OCI-M2 (cell line): ENCODE data around the gene GPRIN3.

Experiments
- DNase-seq: peaks from one replicate; lab custom pipeline; 2025; ENCODE audit not compliant: unreplicated experiment; lab: John Stamatoyannopoulos, UW

The GPRIN3 gene

GRCh38 chr4:89294573-89295269, 12.9 kb downstream of the GPRIN3 start:
- DNase-seq, result no peak

GRCh38 chr4:89293299-89293698, 14.3 kb downstream of the GPRIN3 start:
- DNase-seq, result no peak

GRCh38 chr4:89290727-89291516, 16.7 kb downstream of the GPRIN3 start:
- no peak for DNase-seq

- DNase-seq, result no peak
Observed at GRCh38 chr4:89289312-89289711, 18.3 kb downstream of the GPRIN3 start.

GRCh38 chr4:89288430-89288829, 19.2 kb downstream of the GPRIN3 start:
- DNase-seq, result no peak

GRCh38 chr4:89287945-89288344, 19.7 kb downstream of the GPRIN3 start:
- DNase-seq, result no peak

GRCh38 chr4:89285745-89286144, 21.9 kb downstream of the GPRIN3 start:
- no peak for DNase-seq

GRCh38 chr4:89284828-89285227, 22.8 kb downstream of the GPRIN3 start:
- peak; percentile 3 for DNase-seq

- no peak for DNase-seq
Observed at GRCh38 chr4:89284020-89284424, 23.6 kb downstream of the GPRIN3 start.

- DNase-seq, result no peak
Observed at GRCh38 chr4:89283226-89284009, 24.2 kb downstream of the GPRIN3 start.

- DNase-seq, result no peak
Observed at GRCh38 chr4:89279385-89279784, 28.2 kb downstream of the GPRIN3 start.

GRCh38 chr4:89277412-89277811, 30.2 kb downstream of the GPRIN3 start:
- DNase-seq, result no peak

- no peak for DNase-seq
Observed at GRCh38 chr4:89276296-89276695, 31.3 kb downstream of the GPRIN3 start.

- DNase-seq, result no peak
Observed at GRCh38 chr4:89275587-89275986, 32.0 kb downstream of the GPRIN3 start.

- no peak for DNase-seq
Observed at GRCh38 chr4:89273741-89274141, 33.9 kb downstream of the GPRIN3 start.

- DNase-seq, result no peak
Observed at GRCh38 chr4:89270792-89271191, 36.8 kb downstream of the GPRIN3 start.

- no peak for DNase-seq
Observed at GRCh38 chr4:89269121-89269666, 38.4 kb downstream of the GPRIN3 start.

GRCh38 chr4:89268679-89269078, 38.9 kb downstream of the GPRIN3 start:
- no peak for DNase-seq

GRCh38 chr4:89267846-89268245, 39.8 kb downstream of the GPRIN3 start:
- DNase-seq, result no peak

- no peak for DNase-seq
Observed at GRCh38 chr4:89267392-89267791, 40.2 kb downstream of the GPRIN3 start.

- no peak for DNase-seq
Observed at GRCh38 chr4:89266128-89266527, 41.5 kb downstream of the GPRIN3 start.
